HepG2 (cell line): Measurements from ENCODE around the gene NUFIP1. TPM values are rescaled to one million over a fixed set of nuclear protein-coding genes. Genes with fewer than 3 reads are reported as not detected.
A peak's percentile ranks its signal among the peaks of the same experiment; 100 is the strongest.

Source experiments
- BRCA1 ChIP-seq: sonication (generic); formaldehyde crosslinking; IDR thresholded peaks from 2 replicates; pipeline ENCODE4 v1.4.0; 2020; ENCODE audit warnings: missing genetic modification reagents
- KDM2A ChIP-seq: sonication (generic); formaldehyde crosslinking; IDR thresholded peaks from 2 replicates; pipeline ENCODE4 v1.4.0; 2020; ENCODE audit warnings: low read depth, missing genetic modification reagents, borderline replicate concordance
- KDM4B ChIP-seq: sonication (generic); formaldehyde crosslinking; IDR thresholded peaks from 2 replicates; pipeline ENCODE4 v1.4.0; 2020; ENCODE audit warnings: missing genetic modification reagents
- SMAD1 ChIP-seq: sonication (generic); formaldehyde crosslinking; IDR thresholded peaks from 2 replicates; pipeline ENCODE4 v1.4.0; 2020; ENCODE audit warnings: missing genetic modification reagents, low read depth, mild to moderate bottlenecking, borderline replicate concordance
- TBX2 ChIP-seq: sonication (generic); formaldehyde crosslinking; IDR thresholded peaks from 2 replicates; pipeline ENCODE4 v1.5.0; 2020; ENCODE audit warnings: missing genetic modification reagents, mild to moderate bottlenecking, borderline replicate concordance
- YY1 ChIP-seq: IDR thresholded peaks from 2 replicates; pipeline ENCODE4 v1.6.1; 2011; ENCODE audit warnings: low read length, low read depth, moderate library complexity, mild to moderate bottlenecking; ENCODE audit not compliant: insufficient read depth, insufficient replicate concordance
- ZMYM3 ChIP-seq: sonication (generic); formaldehyde crosslinking; IDR thresholded peaks from 2 replicates; pipeline ENCODE4 v1.5.1; 2020; ENCODE audit warnings: mild to moderate bottlenecking, missing genetic modification reagents
- ZNF362 ChIP-seq: sonication (generic); formaldehyde crosslinking; IDR thresholded peaks from 2 replicates; pipeline ENCODE4 v1.4.0; 2020; ENCODE audit warnings: missing genetic modification reagents, mild to moderate bottlenecking, borderline replicate concordance
- ZNF431 ChIP-seq: sonication (generic); formaldehyde crosslinking; IDR thresholded peaks from 2 replicates; pipeline ENCODE4 v1.9.0; 2022; ENCODE audit warnings: missing genetic modification reagents, low read depth, mild to moderate bottlenecking, borderline replicate concordance
- ZNF563 ChIP-seq: sonication (generic); formaldehyde crosslinking; IDR thresholded peaks from 2 replicates; pipeline ENCODE4 v1.8.0; 2022; ENCODE audit warnings: mild to moderate bottlenecking, moderate library complexity, missing genetic modification reagents
- ZNF839 ChIP-seq: sonication (generic); formaldehyde crosslinking; IDR thresholded peaks from 2 replicates; pipeline ENCODE4 v1.4.0; 2020; ENCODE audit warnings: missing genetic modification reagents, mild to moderate bottlenecking, borderline replicate concordance
- ZSCAN20 ChIP-seq: sonication (generic); formaldehyde crosslinking; IDR thresholded peaks from 2 replicates; pipeline ENCODE4 v1.4.0; 2020; ENCODE audit warnings: missing genetic modification reagents, mild to moderate bottlenecking, borderline replicate concordance
- ZSCAN31 ChIP-seq: sonication (generic); formaldehyde crosslinking; IDR thresholded peaks from 2 replicates; pipeline ENCODE4 v1.5.0; 2020; ENCODE audit warnings: low read depth, mild to moderate bottlenecking, missing genetic modification reagents
- polyA plus RNA-seq, 8 experiments: library from polyadenylated mRNA; depleted of rRNA in 3 of 8; stranded (reverse) in 7 of 8; unstranded in 1 of 8; fragments of >200 nt; fragmentation: Illumina TruSeq in 4 of 8; extraction: Trizol in 4 of 8; gene quantifications; 2 replicates each; pipeline versions ENCODE4 v1.2.1 to v1.2.3, GENCODE V29; 2011 to 2016; ENCODE audit warnings: low read depth in 4 of 8, missing spikeins in 1 of 8, mixed read lengths in 1 of 8; ENCODE audit not compliant: insufficient read depth in 1 of 8
- total RNA-seq, 5 experiments: library from RNA; depleted of rRNA; stranded (reverse); fragments of >200 nt; fragmentation: Illumina TruSeq; extraction: Trizol; gene quantifications; 2 replicates each; pipeline ENCODE4 v1.2.3, GENCODE V29; 2016; ENCODE audit warnings: low read depth in 1 of 5
- TF ChIP-seq, protein P1 (sequence below): sonication (generic); formaldehyde crosslinking; IDR thresholded peaks from 2 replicates; pipeline ENCODE4 v1.4.0; 2020; ENCODE audit warnings: missing genetic modification reagents, borderline replicate concordance
- TF ChIP-seq, protein P2 (sequence below): sonication (generic); formaldehyde crosslinking; conservative IDR thresholded peaks from 2 replicates; pipeline ENCODE4 v1.8.0; 2022; ENCODE audit warnings: mild to moderate bottlenecking, moderate library complexity, missing genetic modification reagents

The NUFIP1 gene
- total and polyA plus RNA-seq, 2 of the 13 experiments (the other 11 are each of a cell fraction or from before 2014, with no cell fraction given), result 1.9 to 10.3 TPM

GRCh38 chr13:44918326-44919103 is 70.8 kb downstream of the NUFIP1 start (continued):
- TF ChIP-seq TBX2 (peak; percentile 22; the same call in 1 of the 2 replicates), KDM4B (CRISPR knock-in tag) (peak; percentile 70; the same call in 1 of the 2 replicates), ZMYM3 (CRISPR knock-in tag) (peak; percentile 81; the same call in 1 of the 2 replicates), ZNF839 (CRISPR knock-in tag) (no peak), ZNF362 (CRISPR knock-in tag) (peak; percentile 60; the same call in 1 of the 2 replicates), ZNF431 (no peak), ZSCAN31 (CRISPR knock-in tag) (peak; percentile 50; the same call in 1 of the 2 replicates), ZNF563 (CRISPR knock-in tag) (peak; percentile 5; the same call in 1 of the 2 replicates), KDM2A (CRISPR knock-in tag) (0 out of 2 replicates have a peak, but pooled peaks have one; percentile 58), ZSCAN20 (0 out of 2 replicates have a peak, but pooled peaks have one; percentile 28), SMAD1 (CRISPR knock-in tag) (no peak), YY1 (peak; percentile 40), BRCA1 (CRISPR knock-in tag) (no peak)
- TF ChIP-seq, protein P1, sequence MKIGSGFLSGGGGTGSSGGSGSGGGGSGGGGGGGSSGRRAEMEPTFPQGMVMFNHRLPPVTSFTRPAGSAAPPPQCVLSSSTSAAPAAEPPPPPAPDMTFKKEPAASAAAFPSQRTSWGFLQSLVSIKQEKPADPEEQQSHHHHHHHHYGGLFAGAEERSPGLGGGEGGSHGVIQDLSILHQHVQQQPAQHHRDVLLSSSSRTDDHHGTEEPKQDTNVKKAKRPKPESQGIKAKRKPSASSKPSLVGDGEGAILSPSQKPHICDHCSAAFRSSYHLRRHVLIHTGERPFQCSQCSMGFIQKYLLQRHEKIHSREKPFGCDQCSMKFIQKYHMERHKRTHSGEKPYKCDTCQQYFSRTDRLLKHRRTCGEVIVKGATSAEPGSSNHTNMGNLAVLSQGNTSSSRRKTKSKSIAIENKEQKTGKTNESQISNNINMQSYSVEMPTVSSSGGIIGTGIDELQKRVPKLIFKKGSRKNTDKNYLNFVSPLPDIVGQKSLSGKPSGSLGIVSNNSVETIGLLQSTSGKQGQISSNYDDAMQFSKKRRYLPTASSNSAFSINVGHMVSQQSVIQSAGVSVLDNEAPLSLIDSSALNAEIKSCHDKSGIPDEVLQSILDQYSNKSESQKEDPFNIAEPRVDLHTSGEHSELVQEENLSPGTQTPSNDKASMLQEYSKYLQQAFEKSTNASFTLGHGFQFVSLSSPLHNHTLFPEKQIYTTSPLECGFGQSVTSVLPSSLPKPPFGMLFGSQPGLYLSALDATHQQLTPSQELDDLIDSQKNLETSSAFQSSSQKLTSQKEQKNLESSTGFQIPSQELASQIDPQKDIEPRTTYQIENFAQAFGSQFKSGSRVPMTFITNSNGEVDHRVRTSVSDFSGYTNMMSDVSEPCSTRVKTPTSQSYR (CRISPR knock-in tag), result no peak; the same call in 1 of the 2 replicates
- TF ChIP-seq, protein P2, sequence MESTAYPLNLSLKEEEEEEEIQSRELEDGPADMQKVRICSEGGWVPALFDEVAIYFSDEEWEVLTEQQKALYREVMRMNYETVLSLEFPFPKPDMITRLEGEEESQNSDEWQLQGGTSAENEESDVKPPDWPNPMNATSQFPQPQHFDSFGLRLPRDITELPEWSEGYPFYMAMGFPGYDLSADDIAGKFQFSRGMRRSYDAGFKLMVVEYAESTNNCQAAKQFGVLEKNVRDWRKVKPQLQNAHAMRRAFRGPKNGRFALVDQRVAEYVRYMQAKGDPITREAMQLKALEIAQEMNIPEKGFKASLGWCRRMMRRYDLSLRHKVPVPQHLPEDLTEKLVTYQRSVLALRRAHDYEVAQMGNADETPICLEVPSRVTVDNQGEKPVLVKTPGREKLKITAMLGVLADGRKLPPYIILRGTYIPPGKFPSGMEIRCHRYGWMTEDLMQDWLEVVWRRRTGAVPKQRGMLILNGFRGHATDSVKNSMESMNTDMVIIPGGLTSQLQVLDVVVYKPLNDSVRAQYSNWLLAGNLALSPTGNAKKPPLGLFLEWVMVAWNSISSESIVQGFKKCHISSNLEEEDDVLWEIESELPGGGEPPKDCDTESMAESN (CRISPR knock-in tag), result peak; percentile 73
